H1 (cell line): Measurements from ENCODE around the gene SHROOM3. TPM values are rescaled to one million over a fixed set of nuclear protein-coding genes. Genes with fewer than 3 reads are reported as not detected.

Source experiments
- ASH2L ChIP-seq: fragments of 200-600, 300-600 bp; sonication (generic); IDR thresholded peaks from one replicate; pipeline ENCODE4 v1.7.1; 2017; ENCODE audit warnings: low read length
- CBX5 ChIP-seq: fragments of 300-800, 300-1000 bp; sonication (generic); IDR thresholded peaks from 2 replicates; pipeline ENCODE4 v1.7.1; 2016; ENCODE audit warnings: antibody characterized with exemption, low read length, low read depth
- RAD21 ChIP-seq, 2 experiments: IDR thresholded peaks in 1 of 2; conservative IDR thresholded peaks in 1 of 2; 2 replicates each; pipeline ENCODE4 v1.6.1; 2011; ENCODE audit warnings: low read depth in 2 of 2, low read length in 2 of 2, improper control_type of control experiment in 1 of 2, inconsistent platforms in 1 of 2, mild to moderate bottlenecking in 1 of 2, moderate library complexity in 1 of 2
- TEAD4 ChIP-seq: IDR thresholded peaks from 2 replicates; pipeline ENCODE4 v1.6.1; 2012; ENCODE audit warnings: low read depth, low read length, inconsistent platforms, mixed read lengths
- polyA plus RNA-seq, 7 experiments: library from polyadenylated mRNA; depleted of rRNA in 3 of 7; stranded (reverse) in 5 of 7; unstranded in 2 of 7; fragments of >200 nt in 5 of 7; fragments of 200-250 nt in 2 of 7; gene quantifications; 1 replicate in 5 of 7; 2 replicates in 1 of 7; 4 replicates in 1 of 7; pipeline versions ENCODE4 v1.2.1 to v1.2.3, GENCODE V29; 2011 to 2013; ENCODE audit warnings: missing spikeins in 2 of 7, mixed read lengths in 2 of 7
- total RNA-seq: library from RNA; stranded (reverse); fragmentation: NEBNext Ultra II Directional; extraction: Animal tissue kit (Norgen Biotek cat#: 25700); gene quantifications from 2 replicates; pipeline ENCODE4 v1.2.1, GENCODE V29; 2021
- TF ChIP-seq, protein P1 (sequence below): fragments of 300-600 bp; sonication (generic); IDR thresholded peaks from 2 replicates; pipeline ENCODE4 v1.7.1; 2012; ENCODE audit warnings: low read length, moderate library complexity, mild to moderate bottlenecking, inconsistent platforms; ENCODE audit not compliant: insufficient replicate concordance

SHROOM3 gene
- total and polyA plus RNA-seq, 2 of the 8 experiments (the other 6 are each of a cell fraction or from before 2014, with no cell fraction given), result 15.8 to 34.0 TPM

GRCh38 chr4:76435528-76436319 lies 695 bp downstream of the SHROOM3 start (continued):
- TF ChIP-seq, protein P1, sequence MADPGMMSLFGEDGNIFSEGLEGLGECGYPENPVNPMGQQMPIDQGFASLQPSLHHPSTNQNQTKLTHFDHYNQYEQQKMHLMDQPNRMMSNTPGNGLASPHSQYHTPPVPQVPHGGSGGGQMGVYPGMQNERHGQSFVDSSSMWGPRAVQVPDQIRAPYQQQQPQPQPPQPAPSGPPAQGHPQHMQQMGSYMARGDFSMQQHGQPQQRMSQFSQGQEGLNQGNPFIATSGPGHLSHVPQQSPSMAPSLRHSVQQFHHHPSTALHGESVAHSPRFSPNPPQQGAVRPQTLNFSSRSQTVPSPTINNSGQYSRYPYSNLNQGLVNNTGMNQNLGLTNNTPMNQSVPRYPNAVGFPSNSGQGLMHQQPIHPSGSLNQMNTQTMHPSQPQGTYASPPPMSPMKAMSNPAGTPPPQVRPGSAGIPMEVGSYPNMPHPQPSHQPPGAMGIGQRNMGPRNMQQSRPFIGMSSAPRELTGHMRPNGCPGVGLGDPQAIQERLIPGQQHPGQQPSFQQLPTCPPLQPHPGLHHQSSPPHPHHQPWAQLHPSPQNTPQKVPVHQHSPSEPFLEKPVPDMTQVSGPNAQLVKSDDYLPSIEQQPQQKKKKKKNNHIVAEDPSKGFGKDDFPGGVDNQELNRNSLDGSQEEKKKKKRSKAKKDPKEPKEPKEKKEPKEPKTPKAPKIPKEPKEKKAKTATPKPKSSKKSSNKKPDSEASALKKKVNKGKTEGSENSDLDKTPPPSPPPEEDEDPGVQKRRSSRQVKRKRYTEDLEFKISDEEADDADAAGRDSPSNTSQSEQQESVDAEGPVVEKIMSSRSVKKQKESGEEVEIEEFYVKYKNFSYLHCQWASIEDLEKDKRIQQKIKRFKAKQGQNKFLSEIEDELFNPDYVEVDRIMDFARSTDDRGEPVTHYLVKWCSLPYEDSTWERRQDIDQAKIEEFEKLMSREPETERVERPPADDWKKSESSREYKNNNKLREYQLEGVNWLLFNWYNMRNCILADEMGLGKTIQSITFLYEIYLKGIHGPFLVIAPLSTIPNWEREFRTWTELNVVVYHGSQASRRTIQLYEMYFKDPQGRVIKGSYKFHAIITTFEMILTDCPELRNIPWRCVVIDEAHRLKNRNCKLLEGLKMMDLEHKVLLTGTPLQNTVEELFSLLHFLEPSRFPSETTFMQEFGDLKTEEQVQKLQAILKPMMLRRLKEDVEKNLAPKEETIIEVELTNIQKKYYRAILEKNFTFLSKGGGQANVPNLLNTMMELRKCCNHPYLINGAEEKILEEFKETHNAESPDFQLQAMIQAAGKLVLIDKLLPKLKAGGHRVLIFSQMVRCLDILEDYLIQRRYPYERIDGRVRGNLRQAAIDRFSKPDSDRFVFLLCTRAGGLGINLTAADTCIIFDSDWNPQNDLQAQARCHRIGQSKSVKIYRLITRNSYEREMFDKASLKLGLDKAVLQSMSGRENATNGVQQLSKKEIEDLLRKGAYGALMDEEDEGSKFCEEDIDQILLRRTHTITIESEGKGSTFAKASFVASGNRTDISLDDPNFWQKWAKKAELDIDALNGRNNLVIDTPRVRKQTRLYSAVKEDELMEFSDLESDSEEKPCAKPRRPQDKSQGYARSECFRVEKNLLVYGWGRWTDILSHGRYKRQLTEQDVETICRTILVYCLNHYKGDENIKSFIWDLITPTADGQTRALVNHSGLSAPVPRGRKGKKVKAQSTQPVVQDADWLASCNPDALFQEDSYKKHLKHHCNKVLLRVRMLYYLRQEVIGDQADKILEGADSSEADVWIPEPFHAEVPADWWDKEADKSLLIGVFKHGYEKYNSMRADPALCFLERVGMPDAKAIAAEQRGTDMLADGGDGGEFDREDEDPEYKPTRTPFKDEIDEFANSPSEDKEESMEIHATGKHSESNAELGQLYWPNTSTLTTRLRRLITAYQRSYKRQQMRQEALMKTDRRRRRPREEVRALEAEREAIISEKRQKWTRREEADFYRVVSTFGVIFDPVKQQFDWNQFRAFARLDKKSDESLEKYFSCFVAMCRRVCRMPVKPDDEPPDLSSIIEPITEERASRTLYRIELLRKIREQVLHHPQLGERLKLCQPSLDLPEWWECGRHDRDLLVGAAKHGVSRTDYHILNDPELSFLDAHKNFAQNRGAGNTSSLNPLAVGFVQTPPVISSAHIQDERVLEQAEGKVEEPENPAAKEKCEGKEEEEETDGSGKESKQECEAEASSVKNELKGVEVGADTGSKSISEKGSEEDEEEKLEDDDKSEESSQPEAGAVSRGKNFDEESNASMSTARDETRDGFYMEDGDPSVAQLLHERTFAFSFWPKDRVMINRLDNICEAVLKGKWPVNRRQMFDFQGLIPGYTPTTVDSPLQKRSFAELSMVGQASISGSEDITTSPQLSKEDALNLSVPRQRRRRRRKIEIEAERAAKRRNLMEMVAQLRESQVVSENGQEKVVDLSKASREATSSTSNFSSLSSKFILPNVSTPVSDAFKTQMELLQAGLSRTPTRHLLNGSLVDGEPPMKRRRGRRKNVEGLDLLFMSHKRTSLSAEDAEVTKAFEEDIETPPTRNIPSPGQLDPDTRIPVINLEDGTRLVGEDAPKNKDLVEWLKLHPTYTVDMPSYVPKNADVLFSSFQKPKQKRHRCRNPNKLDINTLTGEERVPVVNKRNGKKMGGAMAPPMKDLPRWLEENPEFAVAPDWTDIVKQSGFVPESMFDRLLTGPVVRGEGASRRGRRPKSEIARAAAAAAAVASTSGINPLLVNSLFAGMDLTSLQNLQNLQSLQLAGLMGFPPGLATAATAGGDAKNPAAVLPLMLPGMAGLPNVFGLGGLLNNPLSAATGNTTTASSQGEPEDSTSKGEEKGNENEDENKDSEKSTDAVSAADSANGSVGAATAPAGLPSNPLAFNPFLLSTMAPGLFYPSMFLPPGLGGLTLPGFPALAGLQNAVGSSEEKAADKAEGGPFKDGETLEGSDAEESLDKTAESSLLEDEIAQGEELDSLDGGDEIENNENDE, result peak; percentile 89
- TF ChIP-seq CBX5, result no peak
- TF ChIP-seq RAD21 (IDR thresholded peaks at IDR 0.05 in 1 of 2, conservative IDR thresholded peaks at IDR 0.05 in 1 of 2; ENCODE audit: low read depth in 2 of 2, low read length in 2 of 2), result peak in 1 of 2 experiments; percentile 20; a peak in 1 of 4 replicates
- TF ChIP-seq TEAD4, result peak; percentile 29; the same call in 1 of the 2 replicates
- peak; percentile 84 for TF ChIP-seq ASH2L
